SK-N-SH treated with all-trans-retinoic acid at 6 μM for 48 hours (cell line): ENCODE results near the gene TRMT112.

Source experiments
- ATAC-seq: fragments of 200-7000 bp; cut with Tn5 transposase; 3 replicates; pipeline ENCODE4 v1.9.1; 2020; ENCODE audit warnings: mild to moderate bottlenecking, moderate library complexity
- BACH2 ChIP-seq: fragments of 250-450 bp; sonication (Bioruptor Pico); IDR thresholded peaks from 2 replicates; pipeline ENCODE4 v1.9.0; 2021; ENCODE audit warnings: mild to moderate bottlenecking, borderline replicate concordance
- CREB5 ChIP-seq: fragments of 250-450 bp; sonication (Bioruptor Pico); IDR thresholded peaks from 2 replicates; pipeline ENCODE4 v1.5.1; 2020; ENCODE audit warnings: low read depth, mild to moderate bottlenecking, moderate library complexity
- CSDC2 ChIP-seq: fragments of 250-450 bp; sonication (Bioruptor Pico); IDR thresholded peaks from 2 replicates; pipeline ENCODE4 v1.5.0; 2020; ENCODE audit warnings: mild to moderate bottlenecking, moderate library complexity
- ESRRG ChIP-seq: fragments of 250-450 bp; sonication (Bioruptor Pico); IDR thresholded peaks from 2 replicates; pipeline ENCODE4 v1.6.1; 2021; ENCODE audit warnings: mild to moderate bottlenecking
- GLIS3 ChIP-seq: fragments of 250-450 bp; sonication (Bioruptor Pico); IDR thresholded peaks from 2 replicates; pipeline ENCODE4 v1.5.0; 2020; ENCODE audit warnings: mild to moderate bottlenecking, moderate library complexity
- ISL1 ChIP-seq: fragments of 250-450 bp; sonication (Bioruptor Pico); IDR thresholded peaks from 2 replicates; pipeline ENCODE4 v2.1.2; 2022; ENCODE audit warnings: mild to moderate bottlenecking, moderate library complexity
- OSR1 ChIP-seq: fragments of 250-450 bp; sonication (Bioruptor Pico); IDR thresholded peaks from 2 replicates; pipeline ENCODE4 v1.8.0; 2022; ENCODE audit warnings: moderate library complexity, mild to moderate bottlenecking, inconsistent platforms
- PATZ1 ChIP-seq: fragments of 250-450 bp; sonication (Bioruptor Pico); IDR thresholded peaks from 2 replicates; pipeline ENCODE4 v1.8.0; 2020; ENCODE audit warnings: mild to moderate bottlenecking, moderate library complexity, borderline replicate concordance
- PPARA ChIP-seq: fragments of 250-450 bp; sonication (Bioruptor Pico); IDR thresholded peaks from 2 replicates; pipeline ENCODE4 v1.5.0; 2020; ENCODE audit warnings: mild to moderate bottlenecking, borderline replicate concordance
- RARB ChIP-seq: fragments of 250-450 bp; sonication (Bioruptor Pico); IDR thresholded peaks from 2 replicates; pipeline ENCODE4 v1.8.0; 2021; ENCODE audit warnings: mild to moderate bottlenecking, moderate library complexity
- SNAI2 ChIP-seq: fragments of 250-450 bp; sonication (Bioruptor Pico); IDR thresholded peaks from 2 replicates; pipeline ENCODE4 v1.5.0; 2020; ENCODE audit warnings: mild to moderate bottlenecking, moderate library complexity
- TCF4 ChIP-seq: fragments of 250-450 bp; sonication (Bioruptor Pico); IDR thresholded peaks from 2 replicates; pipeline ENCODE4 v1.8.0; 2021; ENCODE audit warnings: mild to moderate bottlenecking, moderate library complexity, borderline replicate concordance
- ZFP3 ChIP-seq: fragments of 250-450 bp; sonication (Bioruptor Pico); IDR thresholded peaks from 2 replicates; pipeline ENCODE4 v1.5.0; 2020; ENCODE audit warnings: mild to moderate bottlenecking, moderate library complexity
- ZFP30 ChIP-seq: fragments of 450-650 bp; formaldehyde crosslinking; IDR thresholded peaks from 2 replicates; pipeline ENCODE4 v1.5.0; 2022; ENCODE audit warnings: mild to moderate bottlenecking, moderate library complexity
- ZNF565 ChIP-seq: fragments of 450-650 bp; formaldehyde crosslinking; conservative IDR thresholded peaks from 2 replicates; pipeline ENCODE4 v1.5.0; 2020; ENCODE audit warnings: low read depth, mild to moderate bottlenecking, moderate library complexity
- ZNF70 ChIP-seq: fragments of 450-650 bp; formaldehyde crosslinking; IDR thresholded peaks from 2 replicates; pipeline ENCODE4 v1.5.0; 2020; ENCODE audit warnings: mild to moderate bottlenecking, moderate library complexity
- ZNF8 ChIP-seq: fragments of 450-650 bp; formaldehyde crosslinking; IDR thresholded peaks from 2 replicates; pipeline ENCODE4 v1.5.0; 2020; ENCODE audit warnings: mild to moderate bottlenecking, moderate library complexity
- TF ChIP-seq, protein P1 (sequence below): fragments of 250-450 bp; sonication (Bioruptor Pico); IDR thresholded peaks from 2 replicates; pipeline ENCODE4 v1.8.0; 2021; ENCODE audit warnings: low read depth, mild to moderate bottlenecking, moderate library complexity, borderline replicate concordance
- TF ChIP-seq, protein P2 (sequence below): fragments of 250-450 bp; sonication (Bioruptor Pico); IDR thresholded peaks from 2 replicates; pipeline ENCODE4 v1.5.0; 2020; ENCODE audit warnings: mild to moderate bottlenecking, moderate library complexity

Gene TRMT112

GRCh38 chr11:64296236-64296635 lies 21.1 kb downstream of the TRMT112 start (continued):
- no peak for TF ChIP-seq ZNF70 (CRISPR knock-in tag)
- no peak for TF ChIP-seq ISL1 (CRISPR knock-in tag)
- no peak for TF ChIP-seq BACH2 (CRISPR knock-in tag)
- no peak for TF ChIP-seq CREB5 (CRISPR knock-in tag)
- TF ChIP-seq OSR1 (CRISPR knock-in tag): no peak
- TF ChIP-seq ESRRG (CRISPR knock-in tag): no peak

DNA sequence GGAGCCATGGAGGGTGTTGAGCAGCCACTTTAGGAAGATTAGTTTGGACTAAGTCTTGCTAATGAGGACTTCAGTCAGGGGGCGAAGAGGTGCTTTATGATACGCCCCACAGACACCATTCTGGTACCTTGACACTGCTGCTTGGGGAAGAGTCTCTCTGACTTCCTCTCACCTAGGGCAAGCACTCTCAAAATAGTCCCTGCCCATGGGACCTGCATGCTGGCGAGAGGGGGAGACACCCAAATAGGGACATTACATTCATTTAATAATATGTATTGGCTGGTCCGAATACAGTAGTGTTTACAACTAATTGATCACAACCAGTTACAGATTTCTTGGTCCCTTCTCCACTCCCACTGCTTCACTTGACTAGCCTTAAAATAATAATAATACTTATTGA lies 21.6 kb downstream of the TRMT112 start:
- TF ChIP-seq GLIS3 (CRISPR knock-in tag): no peak
- TF ChIP-seq ISL1 (CRISPR knock-in tag): no peak
- no peak for ATAC-seq

DNA sequence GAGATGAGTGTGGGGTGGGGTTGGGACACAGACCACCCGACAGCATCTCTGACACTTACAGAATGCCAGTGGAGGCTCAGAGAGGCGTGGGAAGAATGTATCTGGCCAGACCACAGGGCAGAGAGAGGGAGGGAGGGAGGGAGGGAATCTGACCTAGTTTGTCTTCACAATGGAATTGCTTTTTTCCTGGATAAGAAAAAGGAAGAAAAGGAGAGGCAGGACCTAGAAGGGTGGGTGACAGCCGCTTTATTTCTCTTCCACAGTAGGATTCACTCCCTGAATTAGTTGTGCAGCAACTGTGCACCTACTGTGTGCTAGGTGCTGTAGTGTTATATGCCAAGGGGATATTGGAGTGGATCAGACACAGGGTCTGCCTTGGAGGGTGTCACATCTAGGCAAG lies 22.6 kb downstream of the TRMT112 start:
- TF ChIP-seq PATZ1 (CRISPR knock-in tag): no peak
- TF ChIP-seq ESRRG (CRISPR knock-in tag): no peak
- TF ChIP-seq ISL1 (CRISPR knock-in tag): no peak
- no peak for TF ChIP-seq ZNF70 (CRISPR knock-in tag)
- TF ChIP-seq ZFP30 (CRISPR knock-in tag): no peak
- TF ChIP-seq TCF4 (CRISPR knock-in tag): no peak
- TF ChIP-seq GLIS3 (CRISPR knock-in tag): no peak
- TF ChIP-seq PPARA: no peak
- TF ChIP-seq SNAI2 (CRISPR knock-in tag): no peak
- TF ChIP-seq ZNF565 (CRISPR knock-in tag): no peak
- TF ChIP-seq, protein P1, sequence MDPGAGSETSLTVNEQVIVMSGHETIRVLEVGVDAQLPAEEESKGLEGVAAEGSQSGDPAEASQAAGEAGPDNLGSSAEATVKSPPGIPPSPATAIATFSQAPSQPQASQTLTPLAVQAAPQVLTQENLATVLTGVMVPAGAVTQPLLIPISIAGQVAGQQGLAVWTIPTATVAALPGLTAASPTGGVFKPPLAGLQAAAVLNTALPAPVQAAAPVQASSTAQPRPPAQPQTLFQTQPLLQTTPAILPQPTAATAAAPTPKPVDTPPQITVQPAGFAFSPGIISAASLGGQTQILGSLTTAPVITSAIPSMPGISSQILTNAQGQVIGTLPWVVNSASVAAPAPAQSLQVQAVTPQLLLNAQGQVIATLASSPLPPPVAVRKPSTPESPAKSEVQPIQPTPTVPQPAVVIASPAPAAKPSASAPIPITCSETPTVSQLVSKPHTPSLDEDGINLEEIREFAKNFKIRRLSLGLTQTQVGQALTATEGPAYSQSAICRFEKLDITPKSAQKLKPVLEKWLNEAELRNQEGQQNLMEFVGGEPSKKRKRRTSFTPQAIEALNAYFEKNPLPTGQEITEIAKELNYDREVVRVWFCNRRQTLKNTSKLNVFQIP (CRISPR knock-in tag): no peak
- no peak for ATAC-seq

DNA sequence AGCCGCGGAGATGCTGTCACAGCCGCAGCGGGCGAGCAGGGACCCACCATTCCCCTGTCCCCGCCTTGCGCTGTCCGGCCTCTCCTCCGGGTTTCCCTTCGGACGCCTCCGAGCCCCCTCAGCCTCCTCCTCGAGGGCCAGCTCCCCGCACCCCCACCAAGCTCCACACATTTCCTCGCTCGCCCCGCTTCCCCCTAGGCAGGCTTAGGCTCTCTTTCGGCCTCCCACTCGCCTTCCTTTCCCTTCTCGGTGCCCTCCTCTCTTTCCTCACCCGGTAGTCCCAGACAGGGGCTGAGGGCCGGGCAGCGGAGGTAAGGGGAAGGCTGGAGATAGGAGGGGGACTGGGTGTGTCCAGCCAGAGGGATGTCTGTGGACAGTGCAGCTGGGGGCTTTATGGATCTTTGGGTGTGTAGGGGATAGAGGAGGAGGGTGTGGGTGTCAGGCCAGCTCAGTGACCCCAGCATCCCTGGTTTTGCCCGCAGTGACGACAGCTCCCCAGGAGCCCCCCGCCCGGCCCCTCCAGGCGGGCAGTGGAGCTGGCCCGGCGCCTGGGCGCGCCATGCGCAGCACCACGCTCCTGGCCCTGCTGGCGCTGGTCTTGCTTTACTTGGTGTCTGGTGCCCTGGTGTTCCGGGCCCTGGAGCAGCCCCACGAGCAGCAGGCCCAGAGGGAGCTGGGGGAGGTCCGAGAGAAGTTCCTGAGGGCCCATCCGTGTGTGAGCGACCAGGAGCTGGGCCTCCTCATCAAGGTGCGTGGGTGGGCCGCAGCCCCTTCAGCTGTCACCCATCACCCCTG lies 24.7 kb downstream of the TRMT112 start:
- no peak for ATAC-seq
- TF ChIP-seq ZFP3 (CRISPR knock-in tag) (no peak), ZFP30 (CRISPR knock-in tag) (no peak), CSDC2 (CRISPR knock-in tag) (no peak), ISL1 (CRISPR knock-in tag) (no peak), TCF4 (CRISPR knock-in tag) (no peak), ZNF8 (CRISPR knock-in tag) (no peak), PATZ1 (CRISPR knock-in tag) (no peak), PPARA (no peak), GLIS3 (CRISPR knock-in tag) (no peak), CREB5 (CRISPR knock-in tag) (no peak), SNAI2 (CRISPR knock-in tag) (no peak), OSR1 (CRISPR knock-in tag) (no peak), ESRRG (CRISPR knock-in tag) (no peak), ZNF70 (CRISPR knock-in tag) (no peak), ZNF565 (CRISPR knock-in tag) (no peak), RARB (no peak)
- TF ChIP-seq, protein P2, sequence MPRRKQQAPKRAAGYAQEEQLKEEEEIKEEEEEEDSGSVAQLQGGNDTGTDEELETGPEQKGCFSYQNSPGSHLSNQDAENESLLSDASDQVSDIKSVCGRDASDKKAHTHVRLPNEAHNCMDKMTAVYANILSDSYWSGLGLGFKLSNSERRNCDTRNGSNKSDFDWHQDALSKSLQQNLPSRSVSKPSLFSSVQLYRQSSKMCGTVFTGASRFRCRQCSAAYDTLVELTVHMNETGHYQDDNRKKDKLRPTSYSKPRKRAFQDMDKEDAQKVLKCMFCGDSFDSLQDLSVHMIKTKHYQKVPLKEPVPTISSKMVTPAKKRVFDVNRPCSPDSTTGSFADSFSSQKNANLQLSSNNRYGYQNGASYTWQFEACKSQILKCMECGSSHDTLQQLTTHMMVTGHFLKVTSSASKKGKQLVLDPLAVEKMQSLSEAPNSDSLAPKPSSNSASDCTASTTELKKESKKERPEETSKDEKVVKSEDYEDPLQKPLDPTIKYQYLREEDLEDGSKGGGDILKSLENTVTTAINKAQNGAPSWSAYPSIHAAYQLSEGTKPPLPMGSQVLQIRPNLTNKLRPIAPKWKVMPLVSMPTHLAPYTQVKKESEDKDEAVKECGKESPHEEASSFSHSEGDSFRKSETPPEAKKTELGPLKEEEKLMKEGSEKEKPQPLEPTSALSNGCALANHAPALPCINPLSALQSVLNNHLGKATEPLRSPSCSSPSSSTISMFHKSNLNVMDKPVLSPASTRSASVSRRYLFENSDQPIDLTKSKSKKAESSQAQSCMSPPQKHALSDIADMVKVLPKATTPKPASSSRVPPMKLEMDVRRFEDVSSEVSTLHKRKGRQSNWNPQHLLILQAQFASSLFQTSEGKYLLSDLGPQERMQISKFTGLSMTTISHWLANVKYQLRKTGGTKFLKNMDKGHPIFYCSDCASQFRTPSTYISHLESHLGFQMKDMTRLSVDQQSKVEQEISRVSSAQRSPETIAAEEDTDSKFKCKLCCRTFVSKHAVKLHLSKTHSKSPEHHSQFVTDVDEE (CRISPR knock-in tag): no peak
- TF ChIP-seq, protein P1 (CRISPR knock-in tag): no peak
